ENCODE measurements around the gene IL4R. TPM values are rescaled to one million over a fixed set of nuclear protein-coding genes. Genes with fewer than 3 reads are reported as not detected.

Gene IL4R
- total RNA-seq, result 30.3 and 38.9 TPM in 2 replicates

GRCh38 chr16:27313422-27314160 lies at the start of gene IL4R:
IL4R (plus strand) TSS chr16:27313974; CDS start chr16:27340204, 26,230 bp downstream.

GRCh38 chr16:27268376-27269299 lies 45.1 kb upstream of the IL4R start, which contains the start of gene NSMCE1:
NSMCE1 (minus strand) TSS chr16:27268772; CDS start chr16:27257570, 11,202 bp downstream.

GRCh38 chr16:27401768-27402568 lies 88.2 kb downstream of the IL4R start, which contains the start of gene IL21R:
IL21R (plus strand) TSS chr16:27402174; CDS start chr16:27430072, 27,898 bp downstream.

Other genes starting within 250 kb of the IL4R start
- gene C16orf82, start 247.0 kb upstream of the IL4R start, total RNA-seq, result not detected in 2 replicates
- gene KDM8, start 110.4 kb upstream of the IL4R start, total RNA-seq, result 2.7 TPM in 2 replicates
- 71.6 and 114 TPM in 2 replicates for gene NSMCE1, start 45.2 kb upstream of the IL4R start, total RNA-seq
- gene IL21R, start 88.2 kb downstream of the IL4R start, total RNA-seq, result 0.30 and 0.32 TPM in 2 replicates
- 63.0 and 89.9 TPM in 2 replicates for gene GTF3C1, start 235.9 kb downstream of the IL4R start, total RNA-seq
- gene KATNIP, start 236.2 kb downstream of the IL4R start, total RNA-seq, result 19.9 and 29.9 TPM in 2 replicates

Measured in smooth muscle cell of the umbilical artery (primary cell).